ENCODE measurements around the gene CERT1.

CERT1 gene

DNA sequence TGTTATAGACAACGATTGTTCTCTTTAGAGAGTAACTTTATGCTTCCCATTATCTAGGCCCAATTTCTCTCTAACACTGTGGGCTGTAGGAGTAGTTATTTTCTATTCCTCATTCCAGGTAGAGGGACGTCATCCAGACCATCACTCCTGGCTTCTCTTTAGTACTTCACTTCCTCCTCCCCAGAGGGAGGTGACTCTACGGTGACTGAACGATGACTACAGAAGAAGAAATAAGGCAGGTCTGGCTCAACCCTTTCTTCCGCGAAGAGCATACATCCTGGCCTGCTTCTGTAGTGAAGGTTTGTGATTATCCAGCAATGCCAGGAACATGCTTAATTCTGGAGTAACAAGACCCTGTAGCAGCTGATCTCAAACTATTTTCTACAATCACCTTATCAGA is 123.6 kb downstream of the CERT1 start:
- DNase-seq, result no peak

GRCh38 chr5:75384218-75384617 is 127.2 kb downstream of the CERT1 start:
- no peak for DNase-seq

DNA sequence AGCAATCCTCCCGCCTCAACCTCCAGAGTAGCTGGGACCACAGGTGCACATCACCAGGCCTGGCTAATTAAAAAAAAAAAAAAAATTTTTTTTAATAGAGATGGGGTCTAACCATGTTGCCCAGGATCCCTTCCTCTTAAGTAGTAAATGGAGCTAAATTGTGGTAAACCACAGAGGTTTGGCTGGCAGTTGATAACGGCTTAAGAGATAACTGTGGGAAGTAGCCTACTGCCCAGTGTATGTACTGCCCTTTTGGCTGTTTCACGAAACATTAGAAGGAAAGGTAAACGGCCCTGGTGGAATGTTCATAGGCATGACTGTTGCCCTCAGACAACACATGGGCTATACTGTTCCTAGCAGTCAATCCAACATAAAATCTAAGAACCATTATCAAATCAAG is 130.0 kb downstream of the CERT1 start:
- DNase-seq, result no peak

- DNase-seq, result no peak
These were observed 131.3 kb downstream of the CERT1 start for GRCh38 chr5:75380099-75380498.

- DNase-seq, result no peak
These were observed 136.0 kb downstream of the CERT1 start for GRCh38 chr5:75375414-75375813.

GRCh38 chr5:75374394-75374814 is 137.0 kb downstream of the CERT1 start:
- DNase-seq, result no peak

DNA sequence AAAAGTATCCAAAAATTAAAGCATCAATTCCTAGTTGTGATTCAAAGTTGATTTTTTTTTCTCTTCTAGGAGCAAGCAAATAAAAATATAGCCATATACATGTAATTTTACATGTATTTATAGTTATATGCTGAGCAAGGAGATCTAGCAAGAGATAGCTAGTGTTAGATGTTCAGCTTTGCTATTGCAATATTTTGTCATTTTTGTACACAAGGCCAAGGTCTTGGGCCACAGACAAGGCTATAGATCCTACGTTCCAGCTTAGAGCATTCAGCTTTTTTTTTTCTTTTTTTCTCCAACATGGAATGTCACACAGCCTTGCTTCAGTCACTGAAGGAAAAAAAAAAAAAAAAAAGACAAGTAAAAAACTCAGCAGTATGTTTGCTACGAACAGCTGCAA is 137.6 kb downstream of the CERT1 start:
- DNase-seq, result no peak

- DNase-seq, result no peak
These were observed 143.0 kb downstream of the CERT1 start for GRCh38 chr5:75368391-75368790.

DNA sequence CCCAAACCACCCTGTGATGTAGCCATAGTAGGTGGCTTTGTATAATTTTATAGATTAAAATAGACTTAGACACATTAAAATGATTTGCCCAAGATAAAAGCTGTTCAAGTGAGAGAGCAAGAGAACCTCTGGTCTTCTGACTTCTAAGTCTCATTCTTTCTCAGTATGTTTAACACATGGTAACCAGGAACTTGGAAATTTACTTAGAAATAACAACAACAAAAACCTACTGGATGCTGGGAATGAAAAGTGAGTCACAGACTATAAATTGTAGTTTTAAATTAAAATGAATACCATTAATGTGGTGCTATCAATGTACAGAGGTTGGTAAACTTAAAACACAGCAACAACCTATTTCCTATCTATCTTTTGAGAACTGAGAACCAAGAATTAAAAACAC is 144.0 kb downstream of the CERT1 start:
- no peak for DNase-seq

GRCh38 chr5:75366787-75367186 is 144.6 kb downstream of the CERT1 start:
- no peak for DNase-seq

GRCh38 chr5:75365740-75366139 is 145.7 kb downstream of the CERT1 start:
- no peak for DNase-seq

DNA sequence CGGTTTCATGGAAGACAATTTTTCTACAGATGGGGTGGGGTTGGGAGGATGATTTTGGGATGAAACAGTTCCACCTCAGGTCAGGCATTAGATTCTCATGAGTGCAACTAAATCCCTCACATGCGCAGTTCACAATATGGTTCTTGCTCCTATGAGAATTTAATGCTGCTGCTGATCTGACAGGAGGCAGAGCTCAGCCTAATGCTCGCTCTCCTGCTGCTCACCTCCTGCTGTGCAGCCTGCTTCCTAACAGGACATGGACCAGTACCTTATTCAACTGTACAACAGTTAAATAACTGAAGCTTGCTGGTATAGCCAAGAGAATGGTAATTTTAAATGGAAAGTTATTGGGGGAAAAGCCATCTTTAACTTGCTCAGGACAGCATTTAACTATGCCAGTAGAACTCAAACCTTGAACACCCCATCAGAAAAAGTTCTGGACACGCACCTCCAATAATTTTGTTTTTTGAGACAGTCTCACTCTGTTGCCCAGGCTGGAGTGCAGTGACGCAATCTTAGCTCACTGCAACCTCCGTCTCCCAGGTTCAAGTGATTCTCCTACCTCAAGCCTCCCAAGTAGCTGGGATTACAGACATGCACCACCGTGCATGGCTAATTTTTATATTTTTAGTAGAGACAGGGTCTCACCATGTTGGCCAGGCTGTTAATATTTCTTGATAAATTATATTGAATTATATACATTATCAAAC is 146.7 kb downstream of the CERT1 start:
- no peak for DNase-seq

DNA sequence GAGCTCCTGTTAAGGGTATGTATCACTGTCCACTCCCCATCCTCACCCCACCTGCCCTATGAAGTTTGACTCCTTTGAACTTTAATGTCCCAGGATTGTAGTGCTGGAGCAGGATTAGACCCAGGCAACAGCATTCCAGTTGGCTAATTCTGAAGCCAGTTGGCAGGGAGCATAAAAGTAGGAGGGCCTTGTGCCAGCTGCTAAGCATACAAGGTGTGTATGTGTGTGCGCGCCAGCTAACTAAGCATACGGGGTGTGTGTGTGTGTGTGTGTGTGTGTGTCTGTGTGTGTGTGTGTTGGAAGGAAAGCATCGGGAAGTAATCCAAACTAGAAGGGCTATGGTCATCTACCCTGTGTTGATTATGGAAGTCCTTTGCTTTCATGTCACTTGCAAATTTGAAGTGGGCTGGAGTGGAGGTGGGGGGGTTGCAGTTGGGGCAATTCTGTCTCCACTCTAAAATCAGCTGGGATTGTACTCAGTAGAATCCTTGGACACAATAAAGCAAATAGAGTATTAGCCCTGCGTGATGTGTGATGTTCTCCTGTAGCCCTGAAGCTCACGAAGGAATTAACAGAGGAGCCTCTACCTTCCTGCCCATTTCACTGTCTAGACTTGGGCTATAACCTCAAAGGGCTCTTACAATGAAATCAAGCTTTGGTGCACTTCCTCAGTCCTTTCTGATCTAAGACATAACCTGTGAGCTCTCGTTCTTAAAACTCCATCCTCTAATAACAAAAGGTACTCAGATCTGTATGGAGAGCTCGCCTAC is 147.5 kb downstream of the CERT1 start:
- DNase-seq, result no peak

DNA sequence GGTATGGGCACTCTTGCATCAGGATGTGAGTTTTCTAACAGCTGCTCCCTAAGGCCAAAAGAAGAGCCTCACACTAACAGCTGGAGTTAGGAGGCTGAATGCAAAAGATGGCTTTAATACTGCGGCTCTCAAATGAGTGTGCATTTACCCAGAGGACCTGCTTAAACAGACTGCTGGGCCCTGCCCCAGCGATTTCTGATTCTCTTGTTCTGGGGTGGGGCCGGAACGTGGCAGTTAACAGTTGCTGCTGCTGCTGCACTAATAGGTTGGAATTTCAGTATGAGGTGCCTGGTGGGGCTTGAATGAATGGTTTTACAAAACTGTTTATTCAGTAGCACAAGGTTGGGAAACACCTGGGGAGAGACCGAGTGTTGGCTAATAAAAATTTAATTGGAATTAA is 148.3 kb downstream of the CERT1 start:
- DNase-seq, result no peak

GRCh38 chr5:75362474-75362975 is 148.9 kb downstream of the CERT1 start:
- DNase-seq, result no peak

DNA sequence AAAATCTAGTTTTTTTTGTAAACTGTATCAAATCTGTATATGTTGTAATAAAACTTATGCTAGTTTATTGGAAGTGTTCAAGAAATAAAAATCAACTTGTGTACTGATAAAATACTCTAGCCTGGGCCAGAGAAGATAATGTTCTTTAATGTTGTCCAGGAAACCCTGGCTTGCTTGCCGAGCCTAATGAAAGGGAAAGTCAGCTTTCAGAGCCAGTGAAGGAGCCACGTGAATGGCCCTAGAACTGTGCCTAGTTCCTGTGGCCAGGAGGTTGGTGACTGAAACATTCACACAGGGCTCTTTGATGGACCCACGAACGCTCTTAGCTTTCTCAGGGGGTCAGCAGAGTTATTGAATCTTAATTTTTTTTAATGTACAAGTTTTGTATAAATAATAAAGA is 150.1 kb downstream of the CERT1 start:
- DNase-seq, result no peak

- no peak for DNase-seq
These were observed 153.3 kb downstream of the CERT1 start for GRCh38 chr5:75358117-75358516.

- DNase-seq, result no peak
These were observed 154.7 kb downstream of the CERT1 start for GRCh38 chr5:75356719-75357118.

DNA sequence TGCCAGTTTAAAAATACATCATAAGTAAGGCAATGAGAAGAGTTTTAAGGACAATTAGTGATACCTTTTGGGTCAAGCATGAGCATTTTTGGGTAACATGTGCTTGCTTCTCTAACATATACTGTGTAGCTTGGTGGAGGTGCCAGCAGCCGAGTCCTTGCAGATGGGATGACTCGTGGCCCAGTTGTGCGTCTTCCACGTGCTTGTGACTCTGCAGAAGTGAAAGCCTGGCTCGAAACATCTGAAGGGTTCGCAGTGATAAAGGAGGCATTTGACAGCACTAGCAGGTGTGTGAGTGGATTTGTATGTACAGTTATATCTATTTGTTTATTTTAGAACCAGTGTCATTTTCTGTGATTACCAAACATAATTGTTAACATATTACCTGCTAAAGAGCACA is 156.2 kb downstream of the CERT1 start:
- DNase-seq, result no peak

GRCh38 chr5:75351139-75351926 is 160.1 kb downstream of the CERT1 start:
- DNase-seq, result no peak

DNA sequence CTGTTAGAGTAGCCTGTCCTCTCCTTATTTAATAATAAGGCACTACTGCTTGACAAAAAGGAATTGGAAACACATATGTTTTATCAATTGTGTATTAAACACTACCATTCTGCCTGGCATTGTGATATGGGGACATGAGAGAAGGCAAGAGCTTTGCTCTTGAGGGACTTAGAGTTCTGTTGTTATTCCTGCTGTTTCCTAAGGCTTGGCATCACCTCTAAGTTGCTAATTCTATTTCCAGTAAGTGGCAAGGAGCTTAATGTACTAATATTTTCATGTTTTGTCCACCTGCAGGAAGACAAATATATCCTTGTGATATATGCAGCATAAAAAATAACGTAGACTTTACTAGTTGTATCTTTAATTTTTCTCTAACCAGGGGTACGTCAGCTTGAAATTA is 161.8 kb downstream of the CERT1 start:
- DNase-seq, result no peak

GRCh38 chr5:75348241-75348640 is 163.2 kb downstream of the CERT1 start:
- no peak for DNase-seq

DNA sequence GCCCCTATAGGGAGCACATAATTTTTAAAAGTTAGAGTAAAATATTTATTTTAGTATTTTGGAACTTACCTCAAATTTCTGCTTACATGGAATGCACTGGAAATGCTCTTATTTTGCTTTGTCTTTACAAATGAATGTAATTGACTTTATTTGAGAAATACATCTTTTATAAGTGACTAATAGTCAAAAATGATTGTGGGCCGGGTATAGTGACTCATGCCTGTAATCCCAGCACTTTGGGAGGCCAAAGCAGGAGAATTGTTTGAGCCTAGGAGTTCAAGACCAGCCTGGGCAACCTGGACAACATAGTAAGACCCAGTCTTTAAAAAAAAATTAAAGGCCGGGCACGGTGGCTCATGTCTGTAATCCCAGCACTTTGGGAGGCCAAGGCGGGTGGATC is 168.6 kb downstream of the CERT1 start:
- DNase-seq, result no peak

DNA sequence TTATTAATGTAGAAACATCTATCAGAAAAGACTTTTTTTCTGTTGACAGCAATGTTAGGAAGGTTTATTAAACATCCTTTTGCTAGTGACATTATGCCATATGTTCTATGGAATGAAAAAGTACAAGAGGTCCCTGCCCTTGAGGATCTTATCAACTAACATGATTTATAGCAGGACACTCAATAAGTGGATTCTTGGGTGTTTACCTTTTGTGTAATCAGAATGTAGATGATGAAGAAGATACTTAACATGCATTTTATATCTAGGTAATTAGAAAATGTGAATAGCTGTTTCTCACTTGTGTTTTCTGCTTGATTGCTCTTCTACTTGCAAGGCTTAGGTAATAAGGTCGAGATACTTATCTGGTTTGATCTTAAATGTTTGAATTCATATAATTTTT is 169.5 kb downstream of the CERT1 start:
- no peak for DNase-seq

All from central memory CD4-positive, alpha-beta T cell (primary cell).